ENCODE measurements around the gene RIBC2. TPM values are rescaled to one million over a fixed set of nuclear protein-coding genes. Genes with fewer than 3 reads are reported as not detected.

Gene RIBC2
- total and polyA plus RNA-seq, 2 of the 13 experiments (the other 11 are each of a cell fraction or from before 2014, with no cell fraction given) = 0.55 TPM; not detected in 1

- TF ChIP-seq NCOA1 (CRISPR knock-in tag; IDR thresholded peaks at IDR 0.05) (no peak), HOXA7 (CRISPR knock-in tag; IDR thresholded peaks at IDR 0.05) (no peak), MNT (IDR thresholded peaks at IDR 0.05) (no peak), FOXO1 (CRISPR knock-in tag; IDR thresholded peaks at IDR 0.05) (peak; percentile 43; the same call in 1 of the 2 replicates), FOSL2 (CRISPR knock-in tag; IDR thresholded peaks at IDR 0.05) (no peak), ZBTB39 (CRISPR knock-in tag; IDR thresholded peaks at IDR 0.05) (no peak), ARNT (IDR thresholded peaks at IDR 0.05) (no peak), HINFP (CRISPR knock-in tag; IDR thresholded peaks at IDR 0.05; ENCODE audit: low read depth) (no peak), ZSCAN12 (CRISPR knock-in tag; IDR thresholded peaks at IDR 0.05) (no peak), ZNF10 (CRISPR knock-in tag; IDR thresholded peaks at IDR 0.05; ENCODE audit: borderline replicate concordance, low read depth) (no peak), FOXA1 (IDR thresholded peaks at IDR 0.05) (no peak), FOXA1 (CRISPR knock-in tag; IDR thresholded peaks at IDR 0.05) (peak; percentile 90), GABPB1 (CRISPR knock-in tag; IDR thresholded peaks at IDR 0.05) (peak; percentile 51; the same call in 1 of the 2 replicates), ZNF670 (CRISPR knock-in tag; IDR thresholded peaks at IDR 0.05; ENCODE audit: borderline replicate concordance) (no peak), ZNF275 (CRISPR knock-in tag; IDR thresholded peaks at IDR 0.05; ENCODE audit: borderline replicate concordance) (no peak), ZNF720 (CRISPR knock-in tag; IDR thresholded peaks at IDR 0.05) (no peak), ZNF138 (CRISPR knock-in tag; IDR thresholded peaks at IDR 0.05; ENCODE audit: low read depth) (no peak), EP300 (IDR thresholded peaks at IDR 0.05; ENCODE audit: low read depth in 2 of 2, low read length in 2 of 2) (no peak), EP300 (CRISPR knock-in tag; IDR thresholded peaks at IDR 0.05; ENCODE audit: borderline replicate concordance) (no peak), THYN1 (CRISPR knock-in tag; IDR thresholded peaks at IDR 0.05; ENCODE audit: borderline replicate concordance, low read depth) (no peak), SETDB1 (CRISPR knock-in tag; IDR thresholded peaks at IDR 0.05; ENCODE audit: borderline replicate concordance) (no peak), KDM3A (CRISPR knock-in tag; IDR thresholded peaks at IDR 0.05; ENCODE audit: low read depth) (no peak), SMAD1 (CRISPR knock-in tag; IDR thresholded peaks at IDR 0.05; ENCODE audit: borderline replicate concordance, low read depth) (no peak), TAF15 (IDR thresholded peaks at IDR 0.05; ENCODE audit: low read depth, low read length, poor library complexity, severe bottlenecking) (no peak), ZNF431 (CRISPR knock-in tag; IDR thresholded peaks at IDR 0.05; ENCODE audit: borderline replicate concordance, low read depth) (no peak; the same call in 1 of the 2 replicates)
Measured at GRCh38 chr22:45413368-45414211, at the start of gene RIBC2, which contains the start of gene SMC1B (continued).

Measured in HepG2 (cell line).